NB4 (cell line): ENCODE data around the gene TNFRSF1B.

Experiments
- MYC ChIP-seq: IDR thresholded peaks from 2 replicates; pipeline ENCODE4 v1.6.1; 2011; ENCODE audit warnings: low read depth, low read length
- POLR2A ChIP-seq: IDR thresholded peaks from 2 replicates; pipeline ENCODE4 v1.6.1; 2011; ENCODE audit warnings: mild to moderate bottlenecking; ENCODE audit not compliant: insufficient read length; ENCODE audit errors: extremely low read depth
- TF ChIP-seq, protein P1 (sequence below): IDR thresholded peaks from one replicate; pipeline ENCODE4 v1.5.1; 2012; ENCODE audit warnings: low read depth, low read length

- TF ChIP-seq, protein P1, sequence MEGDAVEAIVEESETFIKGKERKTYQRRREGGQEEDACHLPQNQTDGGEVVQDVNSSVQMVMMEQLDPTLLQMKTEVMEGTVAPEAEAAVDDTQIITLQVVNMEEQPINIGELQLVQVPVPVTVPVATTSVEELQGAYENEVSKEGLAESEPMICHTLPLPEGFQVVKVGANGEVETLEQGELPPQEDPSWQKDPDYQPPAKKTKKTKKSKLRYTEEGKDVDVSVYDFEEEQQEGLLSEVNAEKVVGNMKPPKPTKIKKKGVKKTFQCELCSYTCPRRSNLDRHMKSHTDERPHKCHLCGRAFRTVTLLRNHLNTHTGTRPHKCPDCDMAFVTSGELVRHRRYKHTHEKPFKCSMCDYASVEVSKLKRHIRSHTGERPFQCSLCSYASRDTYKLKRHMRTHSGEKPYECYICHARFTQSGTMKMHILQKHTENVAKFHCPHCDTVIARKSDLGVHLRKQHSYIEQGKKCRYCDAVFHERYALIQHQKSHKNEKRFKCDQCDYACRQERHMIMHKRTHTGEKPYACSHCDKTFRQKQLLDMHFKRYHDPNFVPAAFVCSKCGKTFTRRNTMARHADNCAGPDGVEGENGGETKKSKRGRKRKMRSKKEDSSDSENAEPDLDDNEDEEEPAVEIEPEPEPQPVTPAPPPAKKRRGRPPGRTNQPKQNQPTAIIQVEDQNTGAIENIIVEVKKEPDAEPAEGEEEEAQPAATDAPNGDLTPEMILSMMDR = no peak
- TF ChIP-seq POLR2A (no peak), MYC (no peak)
Observed at GRCh38 chr1:12186679-12186985, 19.8 kb downstream of the TNFRSF1B start.
